ENCODE data around the gene PSG4.
"Not testable (repeated sequence)": the region's sequence is repeated elsewhere in the genome, so short reads cannot be mapped to it uniquely, and the experiment has no call there.

PSG4 gene

GRCh38 chr19:43198686-43199419, 6.6 kb downstream of the PSG4 start:
- not testable (repeated sequence) for H3K4me3 ChIP-seq (ENCODE audit: low read depth, low read length)

GRCh38 chr19:43197666-43198397, 7.6 kb downstream of the PSG4 start:
- H3K4me3 ChIP-seq (ENCODE audit: low read depth, low read length), result not testable (repeated sequence)

DNA sequence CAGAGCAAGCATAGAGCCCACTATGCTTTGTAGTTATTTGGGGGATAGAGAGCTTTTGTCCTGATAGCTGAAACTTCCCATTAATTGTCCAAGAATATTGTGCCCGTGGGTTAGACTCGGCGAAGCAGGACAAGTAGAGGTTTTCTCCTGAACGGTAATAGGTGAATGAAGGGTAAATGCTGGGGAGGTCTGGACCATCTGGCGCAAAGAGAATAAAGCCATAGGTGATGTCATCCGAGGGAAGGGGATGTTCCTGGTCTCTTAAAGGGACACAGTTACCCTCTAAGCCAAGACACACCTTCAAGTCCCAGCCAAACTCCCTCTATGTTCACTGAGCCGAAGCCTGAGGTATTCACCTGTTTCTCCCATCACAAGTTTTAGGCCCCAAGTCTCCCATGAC, 11.0 kb downstream of the PSG4 start:
- H3K4me3 ChIP-seq (ENCODE audit: low read depth, low read length), result not testable (repeated sequence)

DNA sequence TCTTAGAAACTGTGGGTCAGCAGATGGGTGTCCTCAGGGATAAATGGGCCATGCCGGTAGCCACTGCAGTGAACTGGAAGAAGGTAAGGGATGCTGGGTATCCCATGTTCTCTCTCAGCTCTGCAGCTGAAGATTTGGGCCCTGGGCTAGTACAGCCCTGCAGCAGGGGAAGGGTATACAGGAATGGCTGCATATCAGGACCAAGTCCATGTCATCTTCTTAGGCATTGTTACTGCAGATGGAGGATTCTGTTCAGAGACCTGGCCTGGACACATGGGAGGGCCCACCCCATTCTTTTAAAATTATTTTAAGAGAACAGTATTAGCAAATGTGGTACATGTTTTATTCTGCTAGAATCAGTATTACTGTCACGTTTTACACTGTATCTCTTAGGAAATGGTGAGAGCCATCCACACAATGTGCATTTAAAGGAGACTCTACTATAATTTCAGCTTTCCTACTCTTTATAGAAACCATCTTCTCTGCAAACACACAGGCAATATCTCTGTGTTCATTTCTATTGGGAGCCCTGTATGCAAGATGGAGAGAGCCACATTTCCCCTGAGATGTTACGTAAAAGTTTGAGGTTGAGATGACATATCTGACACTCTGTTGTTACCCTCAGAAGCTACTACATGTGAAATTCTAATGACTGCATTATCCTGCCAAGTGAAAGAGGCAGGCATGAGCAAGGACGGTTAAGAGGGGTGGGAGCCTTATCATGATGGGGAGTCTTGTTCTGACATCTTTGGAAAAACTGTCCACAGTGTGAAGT, 12.9 kb downstream of the PSG4 start:
- H3K4me3 ChIP-seq (ENCODE audit: low read depth, low read length), result not testable (repeated sequence)

- not testable (repeated sequence) for H3K4me3 ChIP-seq (ENCODE audit: low read depth, low read length)
These were observed 17.3 kb downstream of the PSG4 start for GRCh38 chr19:43188092-43188491.

- not testable (repeated sequence) for H3K4me3 ChIP-seq (ENCODE audit: low read depth, low read length)
These were observed 19.0 kb downstream of the PSG4 start, which contains the start of gene PSG5 for GRCh38 chr19:43186311-43186935. PSG5 (minus strand) TSS chr19:43186536; CDS start chr19:43186405, 131 bp downstream.

DNA sequence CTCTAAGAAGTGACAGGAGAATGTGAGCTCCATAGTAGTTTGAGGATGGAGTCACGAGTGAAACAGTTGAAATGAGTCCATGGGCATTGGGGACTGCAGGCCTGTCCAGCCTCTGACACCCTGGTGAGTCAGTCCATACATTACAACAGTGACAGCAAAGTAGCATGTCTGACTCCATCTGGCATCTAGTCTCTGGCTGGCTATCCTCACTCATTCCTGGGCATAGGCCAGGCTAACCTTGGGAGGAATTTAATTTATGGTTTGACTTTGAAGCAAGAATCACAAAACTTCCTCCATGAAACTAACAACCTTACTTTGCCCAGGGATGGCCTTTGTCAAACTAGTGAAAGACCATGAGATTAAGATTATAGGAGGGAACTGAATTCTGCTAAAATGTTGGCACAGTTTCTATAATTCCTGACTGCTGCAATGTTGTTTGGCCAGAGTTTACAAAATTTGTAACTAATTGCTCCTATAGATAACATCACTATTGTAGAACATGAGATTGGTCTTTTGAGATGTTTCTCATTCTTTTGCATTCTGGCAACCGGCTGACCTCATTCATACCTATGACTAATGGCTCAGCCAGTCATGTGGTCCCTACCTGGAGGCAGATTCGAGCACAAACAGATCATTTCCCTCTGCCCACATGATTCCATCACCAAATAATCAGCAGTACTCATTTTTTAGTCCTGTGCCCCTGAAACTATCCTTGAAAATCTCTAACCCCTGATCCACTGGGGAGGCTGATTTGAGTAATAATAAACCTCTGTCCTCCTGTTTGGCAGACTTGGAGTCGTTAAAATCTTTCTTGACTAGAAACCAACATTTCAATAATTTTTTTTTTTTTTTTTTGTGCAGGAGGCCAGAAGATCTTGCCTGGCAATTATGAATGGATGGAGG, 23.3 kb downstream of the PSG4 start:
- H3K4me3 ChIP-seq (ENCODE audit: low read depth, low read length), result not testable (repeated sequence)

DNA sequence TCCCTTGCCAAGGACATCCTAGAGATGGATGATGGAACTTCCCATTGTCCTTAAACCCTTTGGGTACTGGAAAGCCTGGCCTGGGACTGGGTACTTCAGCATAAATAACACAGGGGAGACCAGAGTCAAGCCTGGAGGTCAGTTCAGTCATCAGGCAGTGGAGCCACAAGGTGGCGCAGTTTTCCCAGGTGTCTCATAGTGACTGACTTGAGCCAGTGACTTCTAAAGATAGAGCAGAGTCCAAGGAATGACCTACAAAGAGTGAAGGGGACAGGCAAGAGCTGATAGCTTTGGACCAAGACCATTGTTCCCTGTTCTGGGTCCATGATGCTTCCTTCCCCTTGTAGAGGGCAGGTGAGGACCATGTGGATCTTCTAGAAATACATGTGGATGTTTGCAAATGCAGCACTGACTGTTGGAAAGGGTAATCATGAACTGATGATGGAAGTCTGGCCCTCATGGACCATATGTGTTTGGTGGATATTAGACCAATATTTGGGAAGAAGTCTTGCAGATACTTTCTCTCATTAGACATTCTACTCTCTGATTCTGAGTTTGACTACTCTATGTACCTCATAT, 25.8 kb downstream of the PSG4 start:
- H3K4me3 ChIP-seq (ENCODE audit: low read depth, low read length), result not testable (repeated sequence)

DNA sequence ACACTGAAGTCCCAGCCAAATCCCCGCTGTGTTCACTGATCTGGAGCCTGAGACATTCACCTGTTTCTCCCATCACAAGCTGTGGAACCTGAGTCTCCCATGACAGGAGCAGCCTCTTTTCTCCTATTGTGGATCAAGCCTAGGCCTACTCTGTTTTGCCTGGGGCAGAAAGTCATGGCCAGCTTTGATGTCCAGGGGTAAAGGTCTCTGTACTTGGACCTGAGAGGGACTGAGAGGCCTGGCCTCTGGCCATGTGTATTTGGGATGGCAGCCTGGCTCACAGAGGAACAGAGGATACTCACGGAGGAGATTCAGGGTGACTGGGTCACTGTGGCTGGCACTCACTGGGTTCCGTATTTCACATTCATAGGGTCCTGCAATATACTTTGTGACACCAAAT, 26.9 kb downstream of the PSG4 start:
- not testable (repeated sequence) for H3K4me3 ChIP-seq (ENCODE audit: low read depth, low read length)

GRCh38 chr19:43165906-43166305, 39.5 kb downstream of the PSG4 start:
- not testable (repeated sequence) for H3K4me3 ChIP-seq (ENCODE audit: low read depth, low read length)

DNA sequence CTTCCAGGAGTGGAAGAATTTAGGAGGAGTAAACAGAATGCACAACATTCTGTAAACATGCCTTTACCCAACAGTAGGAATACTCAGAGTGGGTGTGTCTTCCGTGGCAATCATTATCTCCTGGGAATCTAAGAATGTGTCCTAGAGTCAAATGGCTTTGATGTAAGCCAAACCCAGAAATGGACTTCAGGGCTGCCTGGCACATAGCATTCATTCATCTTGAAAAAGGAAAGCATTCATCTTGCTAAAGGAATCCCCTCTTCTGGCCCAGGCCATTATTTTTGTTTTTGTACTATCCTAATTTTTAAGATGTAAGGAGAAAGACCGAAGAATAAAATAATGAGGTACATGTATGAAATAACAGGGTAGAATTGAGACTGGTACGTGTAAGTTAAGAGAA, 42.3 kb downstream of the PSG4 start:
- not testable (repeated sequence) for H3K4me3 ChIP-seq (ENCODE audit: low read depth, low read length)

- not testable (repeated sequence) for H3K4me3 ChIP-seq (ENCODE audit: low read depth, low read length)
These were observed 43.2 kb downstream of the PSG4 start for GRCh38 chr19:43162261-43162660.

DNA sequence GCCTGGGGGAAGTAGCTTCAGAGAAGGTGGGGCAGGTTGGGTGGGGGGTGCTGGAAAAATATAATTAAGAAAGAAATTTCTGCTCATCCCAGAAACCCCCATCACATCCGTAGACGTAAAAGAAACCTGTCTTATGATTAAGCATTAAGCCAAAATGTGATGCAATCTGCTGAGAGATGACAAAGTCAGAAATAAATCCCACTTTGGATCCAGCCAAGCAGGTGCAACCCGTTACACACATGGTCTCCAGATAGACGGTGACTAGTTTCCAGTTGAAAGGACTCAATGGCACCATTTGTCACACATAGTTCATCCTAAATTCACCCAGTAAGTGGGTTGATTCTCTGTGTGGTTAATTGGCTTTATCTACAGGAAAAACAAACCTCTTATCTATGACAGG, 53.2 kb downstream of the PSG4 start:
- H3K4me3 ChIP-seq (ENCODE audit: low read depth, low read length), result no peak overlapping the region

DNA sequence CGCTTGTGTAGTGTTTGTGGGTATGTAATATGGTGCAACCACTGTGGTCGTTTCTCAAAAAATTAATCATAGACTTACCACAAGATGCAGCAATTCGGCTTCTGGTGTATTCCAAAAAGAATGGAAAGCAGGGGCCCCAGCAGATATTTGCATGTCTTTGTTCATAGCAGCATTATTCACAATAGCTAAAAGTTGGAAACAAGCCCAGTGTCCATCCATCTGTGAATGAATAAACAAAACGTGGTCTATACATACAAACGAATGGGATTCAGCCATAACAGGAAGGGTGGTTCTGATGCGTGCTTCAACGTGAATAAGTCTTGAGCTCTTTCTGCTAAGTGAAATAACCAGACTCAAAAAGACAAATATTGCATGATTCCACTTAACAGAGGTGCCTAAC, 55.6 kb downstream of the PSG4 start:
- H3K4me3 ChIP-seq (ENCODE audit: low read depth, low read length), result not testable (repeated sequence)

GRCh38 chr19:43148233-43148632, 57.2 kb downstream of the PSG4 start:
- no peak overlapping the region for H3K4me3 ChIP-seq (ENCODE audit: low read depth, low read length)
